HL-60/S4 (cell line): ENCODE measurements around the gene NDUFB8.

Experiments
- in situ Hi-C: fragments of 300-500 bp; cut with MboI; formaldehyde crosslinking; loops from 2 replicates; pipeline ENCODE4 v1.14.3; 2022; ENCODE audit warnings: low sequenced_read_pairs

Gene NDUFB8

DNA sequence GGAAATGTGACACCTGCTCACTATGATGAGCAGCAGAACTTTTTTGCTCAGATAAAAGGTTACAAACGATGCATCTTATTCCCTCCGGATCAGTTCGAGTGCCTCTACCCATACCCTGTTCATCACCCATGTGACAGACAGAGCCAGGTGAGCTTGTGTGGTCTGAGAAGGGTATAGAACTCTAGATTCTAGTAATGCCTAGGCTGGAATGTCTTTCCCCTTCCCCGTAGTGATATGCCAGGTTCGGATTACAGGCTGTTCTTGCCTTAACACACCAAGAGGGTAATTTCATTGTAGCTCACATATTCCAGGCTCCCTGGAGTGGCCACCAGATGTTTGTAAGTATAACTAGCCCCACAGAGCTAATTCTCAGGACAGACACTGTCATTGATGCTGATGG lies 15.3 kb upstream of the NDUFB8 start:
- in situ Hi-C loops, result no loop called here

DNA sequence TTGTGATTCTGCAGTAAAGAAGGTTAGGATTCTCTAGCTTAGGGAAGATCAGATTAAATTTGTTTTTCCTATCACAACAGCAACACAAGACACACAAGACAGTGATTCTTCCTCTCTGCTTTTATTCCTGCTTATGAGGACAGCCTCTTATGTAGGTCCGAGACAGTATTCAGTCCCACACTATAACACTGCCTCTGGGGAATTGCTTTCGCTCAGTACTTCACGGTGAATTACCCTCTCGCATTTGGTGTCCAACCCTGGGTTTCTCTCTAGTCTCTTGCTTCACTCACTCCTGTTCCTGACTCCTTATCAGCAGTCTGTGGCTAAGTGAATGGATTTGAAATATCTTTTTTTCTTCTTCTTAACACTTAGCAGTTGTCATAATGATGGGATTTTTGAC lies 7.8 kb upstream of the NDUFB8 start:
- in situ Hi-C loops, result no loop called here

- in situ Hi-C loops, result no loop called here
These were observed 6.2 kb upstream of the NDUFB8 start, which contains the start of gene HIF1AN for GRCh38 chr10:100535715-100536353. HIF1AN (plus strand) TSS chr10:100535943; CDS start chr10:100535959, 16 bp downstream.

DNA sequence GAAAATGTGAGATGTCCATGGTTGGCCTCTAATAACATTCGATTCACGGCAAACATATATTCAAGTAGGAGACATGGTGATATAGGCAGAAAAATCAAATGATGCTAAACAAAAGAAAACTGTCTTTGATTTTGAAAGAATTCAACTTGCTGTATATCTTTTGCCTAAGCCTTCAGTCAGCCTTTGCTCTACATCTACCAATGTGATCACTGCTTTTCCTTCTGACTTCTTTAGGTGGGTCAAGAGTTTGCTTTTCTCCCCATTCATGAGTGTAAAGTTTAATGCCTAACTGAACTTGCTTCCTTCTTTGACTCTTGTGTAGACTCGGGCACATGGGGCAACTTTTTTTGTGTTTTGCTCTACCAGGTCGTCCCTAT lies 5.7 kb upstream of the NDUFB8 start:
- in situ Hi-C loops, result no loop called here

DNA sequence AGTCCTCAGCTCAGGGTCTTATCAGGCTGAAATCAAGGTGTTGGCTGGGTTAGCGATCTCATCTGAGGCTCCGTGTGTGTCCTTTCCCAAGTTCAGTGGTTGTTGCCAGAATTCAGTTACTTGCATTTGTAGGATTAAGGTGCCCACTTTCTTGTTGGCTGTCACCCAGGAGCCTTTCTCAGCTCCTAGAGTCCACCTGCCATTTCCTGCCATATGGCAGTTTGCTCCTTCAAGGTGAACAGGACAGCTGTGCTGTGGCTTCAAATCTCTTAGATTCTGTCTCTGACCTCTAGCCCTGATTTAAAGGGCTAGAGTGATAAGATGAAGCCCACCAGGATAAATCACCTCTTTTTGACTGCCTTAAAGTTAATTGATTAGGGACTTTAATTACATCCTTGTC lies 5.1 kb upstream of the NDUFB8 start:
- in situ Hi-C loops, result no loop called here

DNA sequence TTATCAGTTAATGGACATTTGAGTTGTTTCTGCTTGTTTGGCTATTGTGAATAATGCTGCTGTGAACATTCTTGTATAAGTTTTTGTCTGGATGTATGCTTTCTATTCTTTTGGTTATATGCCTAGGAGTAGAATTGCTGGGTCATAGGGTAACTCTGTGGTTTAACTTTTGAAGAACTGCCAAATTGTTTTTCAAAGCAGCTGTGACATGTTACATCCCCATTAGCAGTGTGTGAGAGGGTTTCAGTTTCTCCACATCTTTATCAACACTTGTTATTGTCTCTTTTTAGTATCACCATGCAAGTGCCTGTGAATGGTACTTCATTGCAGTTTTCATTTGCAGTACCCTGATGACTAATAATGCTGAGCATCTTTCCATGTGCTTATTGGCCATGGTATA lies 2.1 kb upstream of the NDUFB8 start:
- in situ Hi-C loops, result no loop called here

- in situ Hi-C loops, result no loop called here
These were observed 673 bp downstream of the NDUFB8 start for GRCh38 chr10:100528921-100529474.

DNA sequence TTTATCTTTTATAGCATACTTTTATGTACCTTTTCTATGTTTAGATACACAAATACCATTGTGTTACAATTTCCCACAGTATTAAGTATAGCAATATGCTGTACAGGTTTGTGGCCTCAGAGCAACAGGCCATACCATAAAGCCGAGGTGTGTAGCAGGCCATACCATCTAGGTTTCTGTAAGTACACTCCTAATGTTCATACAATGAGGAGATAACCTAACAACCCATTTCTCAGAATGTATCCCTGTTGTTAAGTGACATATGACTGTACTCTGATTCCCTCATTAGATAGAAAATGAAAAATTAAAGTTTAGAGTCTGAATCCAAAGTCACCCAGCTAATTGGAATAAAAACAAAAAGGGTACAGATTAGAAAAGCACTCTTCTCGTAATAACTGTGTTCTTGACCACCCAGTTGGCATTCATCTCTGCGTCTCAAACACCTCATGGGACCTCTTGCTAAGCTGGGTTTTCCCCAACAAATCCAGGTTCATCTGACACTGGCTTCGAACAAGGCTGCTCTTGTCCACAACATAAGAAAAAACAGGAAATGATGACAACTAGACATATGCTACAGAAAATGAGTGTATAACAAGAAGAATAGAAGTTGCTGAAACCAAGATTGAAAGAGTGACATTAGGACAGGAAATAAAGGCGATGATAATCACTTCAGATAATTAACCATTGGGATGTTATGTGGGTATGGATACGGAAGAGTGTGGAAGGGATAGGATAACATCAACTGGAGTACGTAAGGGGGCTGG lies 1.4 kb downstream of the NDUFB8 start:
- in situ Hi-C loops, result no loop called here

GRCh38 chr10:100524638-100525037 lies 5.0 kb downstream of the NDUFB8 start:
- in situ Hi-C loops, result no loop called here

DNA sequence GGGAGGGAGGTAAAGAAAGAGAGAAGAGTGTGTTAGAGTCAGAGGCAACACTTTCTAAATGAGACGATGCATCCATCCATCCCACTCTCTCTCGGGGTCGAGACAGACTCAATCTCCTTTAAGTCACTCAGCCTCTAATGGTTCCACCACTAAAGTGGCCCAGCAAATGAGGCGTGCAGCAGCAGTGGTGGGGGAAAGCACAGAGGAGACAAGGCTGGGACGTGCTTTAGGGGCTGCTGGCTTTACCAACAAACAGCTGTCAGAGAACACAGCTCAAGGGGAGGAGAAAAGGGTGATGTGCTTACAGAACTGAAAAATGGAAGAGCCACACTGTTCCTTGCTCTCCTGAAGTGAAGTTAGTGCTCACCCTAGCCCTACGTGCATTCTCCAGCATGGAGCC lies 5.5 kb downstream of the NDUFB8 start:
- in situ Hi-C loops, result no loop called here

GRCh38 chr10:100522945-100523344 lies 6.7 kb downstream of the NDUFB8 start:
- in situ Hi-C loops, result no loop called here

GRCh38 chr10:100522107-100522801 lies 7.4 kb downstream of the NDUFB8 start:
- in situ Hi-C loops, result no loop called here

- in situ Hi-C loops, result no loop called here
These were observed 8.9 kb downstream of the NDUFB8 start for GRCh38 chr10:100520811-100521210.

DNA sequence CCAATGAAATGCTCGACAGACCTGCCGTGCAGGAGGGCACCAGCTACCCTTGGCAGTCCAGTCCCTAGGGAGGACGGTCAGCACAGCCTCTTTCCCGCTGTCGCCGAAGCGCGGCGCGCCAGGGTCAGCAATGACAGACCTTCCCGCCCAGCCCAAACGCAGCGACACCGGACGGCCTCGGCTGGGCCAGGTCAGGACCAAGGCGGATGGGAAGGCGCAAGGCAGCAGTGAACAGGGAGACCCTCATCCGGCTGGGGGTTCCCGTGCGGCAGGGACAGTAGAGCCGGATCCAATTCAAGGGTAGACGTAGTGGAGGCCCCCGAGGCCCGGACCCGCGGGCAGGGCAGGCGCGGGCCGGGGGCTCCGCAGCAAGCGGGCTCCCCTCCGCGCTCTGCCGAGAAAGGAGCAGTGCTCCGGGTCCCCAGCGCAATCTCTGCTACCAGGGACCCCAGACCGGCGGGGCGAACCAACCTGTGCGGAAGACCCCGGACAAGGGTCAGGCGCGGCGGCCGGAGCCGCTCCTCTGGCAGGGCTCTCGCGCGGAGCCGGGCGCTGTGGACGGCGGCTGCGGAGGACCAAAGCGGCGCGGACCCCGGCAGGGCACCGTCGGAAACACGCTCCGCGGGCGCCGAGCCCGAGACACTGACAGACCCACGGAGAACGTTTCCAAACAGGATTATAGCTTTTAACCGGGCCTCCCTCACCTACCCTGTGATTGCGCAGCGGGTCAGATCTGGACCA lies 10.2 kb downstream of the NDUFB8 start, which contains the start of gene SEC31B:
Gene SEC31B (minus strand): TSS at position 551 of the 741 bp plus-strand sequence. CDS start 2,909 bp downstream, outside the sequence.
- in situ Hi-C loops, result loop anchor here (10.0 kb wide), 1 partner anchor 175 kb away; the partner anchor contains the start of gene SCD

DNA sequence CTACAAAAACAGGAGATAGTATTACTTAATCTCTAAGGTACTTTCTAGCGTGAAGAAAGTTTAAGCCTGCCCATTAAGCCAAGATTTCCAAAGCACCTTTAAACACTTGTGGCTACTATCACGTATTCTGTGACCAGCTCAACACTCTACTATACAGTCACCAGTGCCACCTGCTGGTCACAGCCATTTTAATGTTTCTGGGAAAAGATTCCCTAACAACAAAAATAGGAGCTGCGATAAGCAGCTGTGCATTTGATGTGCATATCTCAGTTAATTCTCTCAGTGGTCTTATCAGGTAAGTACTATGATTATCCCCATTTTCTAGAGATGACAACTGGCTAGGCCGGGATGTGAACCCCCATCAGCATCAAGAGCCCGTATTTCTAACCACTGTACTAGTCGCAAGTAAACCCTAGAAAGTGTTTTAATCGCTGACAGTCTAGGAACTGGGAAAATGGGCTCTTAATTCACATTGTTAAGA lies 10.9 kb downstream of the NDUFB8 start:
- in situ Hi-C loops, result loop anchor here (10.0 kb wide), 1 partner anchor 174 kb away; the partner anchor contains the start of gene SCD

GRCh38 chr10:100516847-100517246 lies 12.8 kb downstream of the NDUFB8 start:
- in situ Hi-C loops, result loop anchor here (10.0 kb wide), 1 partner anchor 172 kb away; the partner anchor contains the start of gene SCD

DNA sequence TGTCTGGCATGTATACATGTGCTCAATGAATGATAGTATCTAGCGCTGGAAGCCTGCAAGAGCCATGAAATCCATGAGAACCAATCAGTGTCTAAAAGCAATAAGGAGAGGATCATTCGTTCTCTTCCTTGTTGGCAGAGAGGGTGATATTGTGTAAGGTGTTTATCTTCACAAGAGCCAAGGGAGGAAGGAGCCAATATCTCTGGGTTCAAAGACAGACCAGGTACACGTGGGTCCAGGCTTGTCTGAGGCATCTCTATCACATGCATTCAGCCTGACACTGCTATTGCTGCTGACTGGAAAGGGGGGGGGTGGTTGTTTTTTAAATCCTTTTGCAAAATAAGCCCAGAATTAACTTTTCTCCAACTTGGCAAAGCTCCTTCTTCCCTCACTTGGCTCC lies 14.1 kb downstream of the NDUFB8 start:
- in situ Hi-C loops, result loop anchor here (10.0 kb wide), 1 partner anchor 171 kb away; the partner anchor contains the start of gene SCD

- in situ Hi-C loops, result loop anchor here (10.0 kb wide), 1 partner anchor 166 kb away; the partner anchor contains the start of gene SCD
These were observed 18.9 kb downstream of the NDUFB8 start for GRCh38 chr10:100510533-100511308.

GRCh38 chr10:100509241-100509840 lies 20.3 kb downstream of the NDUFB8 start:
- in situ Hi-C loops, result loop anchor here (10.0 kb wide), 1 partner anchor 75 kb away; no protein-coding TSS in a partner anchor
